H9 (cell line): ENCODE results near the gene FNDC3A. TPM values are rescaled to one million over a fixed set of nuclear protein-coding genes. Genes with fewer than 3 reads are reported as not detected.

Experiments
- DNase-seq: peaks from one replicate; pipeline ENCODE4 v3.0.0-alpha.2; 2017
- H2AFZ ChIP-seq: one replicate; pipeline ENCODE4 v1.6.1; 2013; ENCODE audit warnings: mild to moderate bottlenecking, low read length, control low read depth, moderate library complexity
- H2AK5ac ChIP-seq: 2 replicates; pipeline ENCODE4 v1.6.1; 2013; ENCODE audit warnings: low read length, control low read depth, mixed read lengths; ENCODE audit not compliant: insufficient read length
- H2BK120ac ChIP-seq: one replicate; pipeline ENCODE4 v1.6.1; 2013; ENCODE audit warnings: low read depth, mild to moderate bottlenecking, low read length, control low read depth, inconsistent platforms; ENCODE audit not compliant: poor library complexity, severe bottlenecking
- H2BK12ac ChIP-seq: 2 replicates; pipeline ENCODE4 v1.6.1; 2013; ENCODE audit warnings: low read length, control low read depth, mixed read lengths, low read depth; ENCODE audit not compliant: insufficient read length
- H2BK15ac ChIP-seq: 2 replicates; pipeline ENCODE4 v1.6.1; 2013; ENCODE audit warnings: low read depth, low read length, control low read depth
- H2BK20ac ChIP-seq: one replicate; pipeline ENCODE4 v1.6.1; 2013; ENCODE audit warnings: low read depth, mild to moderate bottlenecking, low read length, control low read depth, inconsistent platforms; ENCODE audit not compliant: poor library complexity, severe bottlenecking
- H2BK5ac ChIP-seq: 2 replicates; pipeline ENCODE4 v1.6.1; 2013; ENCODE audit warnings: low read length, control low read depth, mixed read lengths; ENCODE audit not compliant: insufficient read length
- H3K14ac ChIP-seq: 2 replicates; pipeline ENCODE4 v1.6.1; 2013; ENCODE audit warnings: low read length, control low read depth; ENCODE audit not compliant: insufficient read depth
- H3K18ac ChIP-seq: 2 replicates; pipeline ENCODE4 v1.6.1; 2013; ENCODE audit warnings: low read depth, mild to moderate bottlenecking, mixed read lengths, low read length, control low read depth; ENCODE audit not compliant: insufficient read length
- H3K23ac ChIP-seq: 2 replicates; pipeline ENCODE4 v1.6.1; 2013; ENCODE audit warnings: low read length, control low read depth, mixed read lengths, low read depth; ENCODE audit not compliant: insufficient read length
- H3K23me2 ChIP-seq: 2 replicates; pipeline ENCODE4 v1.6.1; 2013; ENCODE audit warnings: low read depth, mild to moderate bottlenecking, mixed read lengths, low read length, control low read depth; ENCODE audit not compliant: insufficient read length, poor library complexity, severe bottlenecking
- H3K27ac ChIP-seq: 2 replicates; pipeline ENCODE4 v1.5.1; 2013; ENCODE audit warnings: low read length, control low read depth, mixed read lengths, low read depth; ENCODE audit not compliant: insufficient read length
- H3K27me3 ChIP-seq: 2 replicates; pipeline ENCODE4 v1.6.1; 2013; ENCODE audit warnings: low read length, control low read depth, inconsistent platforms; ENCODE audit not compliant: insufficient read depth
- H3K4ac ChIP-seq: 2 replicates; pipeline ENCODE4 v1.6.1; 2013; ENCODE audit warnings: low read depth, mild to moderate bottlenecking, control low read depth, inconsistent platforms, low read length, moderate library complexity
- H3K4me1 ChIP-seq: 2 replicates; pipeline ENCODE4 v1.6.1; 2013; ENCODE audit warnings: low read length, control low read depth, inconsistent platforms; ENCODE audit not compliant: insufficient read depth
- H3K4me2 ChIP-seq: 2 replicates; pipeline ENCODE4 v1.6.1; 2013; ENCODE audit warnings: low read length, control low read depth, mixed read lengths; ENCODE audit not compliant: insufficient read length, insufficient read depth
- H3K56ac ChIP-seq: 2 replicates; pipeline ENCODE4 v1.6.1; 2013; ENCODE audit warnings: low read depth, mild to moderate bottlenecking, mixed read lengths, low read length, control low read depth; ENCODE audit not compliant: insufficient read length
- H3K79me1 ChIP-seq: 2 replicates; pipeline ENCODE4 v1.6.1; 2013; ENCODE audit warnings: low read depth, mild to moderate bottlenecking, moderate library complexity, low read length, control low read depth, inconsistent platforms; ENCODE audit not compliant: insufficient read depth, poor library complexity, severe bottlenecking
- H3K79me2 ChIP-seq: 2 replicates; pipeline ENCODE4 v1.6.1; 2013; ENCODE audit warnings: low read length, control low read depth, inconsistent platforms; ENCODE audit not compliant: insufficient read depth
- H3K9ac ChIP-seq: 2 replicates; pipeline ENCODE4 v1.6.1; 2013; ENCODE audit warnings: low read length, control low read depth, mixed read lengths; ENCODE audit not compliant: insufficient read length; ENCODE audit errors: extremely low read depth
- H3K9me3 ChIP-seq: one replicate; pipeline ENCODE4 v1.6.1; 2013; ENCODE audit warnings: low read depth, low read length, inconsistent platforms; ENCODE audit not compliant: control insufficient read depth
- H3T11ph ChIP-seq: one replicate; pipeline ENCODE4 v1.6.1; 2013; ENCODE audit warnings: mild to moderate bottlenecking, low read length, control low read depth, inconsistent platforms
- H4K20me1 ChIP-seq: one replicate; pipeline ENCODE4 v1.6.1; 2013; ENCODE audit not compliant: control insufficient read depth, insufficient read length, insufficient read depth
- H4K5ac ChIP-seq: 2 replicates; pipeline ENCODE4 v1.6.1; 2013; ENCODE audit warnings: low read depth, mild to moderate bottlenecking, mixed read lengths, low read length, control low read depth; ENCODE audit not compliant: insufficient read length
- H4K8ac ChIP-seq: replicated peaks from 2 replicates; pipeline ENCODE4 v1.6.1; 2013; ENCODE audit warnings: low read length, control low read depth, mixed read lengths, low read depth; ENCODE audit not compliant: insufficient read length
- H4K91ac ChIP-seq: 2 replicates; pipeline ENCODE4 v1.6.1; 2013; ENCODE audit warnings: low read depth, mild to moderate bottlenecking, moderate library complexity, mixed read lengths, low read length, control low read depth; ENCODE audit not compliant: insufficient read length
- H3K27ac Mint-ChIP-seq, 3 experiments: 2 replicates in 2 of 3; 3 replicates in 1 of 3; pipeline ENCODE4 v1.8.0; 2020 to 2021; ENCODE audit warnings: mixed read lengths in 3 of 3, mild to moderate bottlenecking in 1 of 3, moderate library complexity in 1 of 3
- H3K27me3 Mint-ChIP-seq: 2 replicates; pipeline ENCODE4 v1.8.0; 2021; ENCODE audit warnings: low read depth, mild to moderate bottlenecking, moderate library complexity, mixed read lengths
- H3K36me3 Mint-ChIP-seq, 3 experiments: 2 replicates in 2 of 3; 3 replicates in 1 of 3; pipeline ENCODE4 v1.8.0; 2020 to 2021; ENCODE audit warnings: low read depth in 3 of 3, mixed read lengths in 3 of 3; ENCODE audit not compliant: insufficient read depth in 1 of 3
- H3K4me1 Mint-ChIP-seq, 2 experiments: 2 replicates each; pipeline ENCODE4 v1.8.0; 2020; ENCODE audit warnings: mixed read lengths in 2 of 2
- H3K4me3 Mint-ChIP-seq, 2 experiments: 2 replicates in 1 of 2; 3 replicates in 1 of 2; pipeline ENCODE4 v1.8.0; 2020 to 2021; ENCODE audit warnings: mild to moderate bottlenecking in 2 of 2, mixed read lengths in 2 of 2, moderate library complexity in 1 of 2
- H3K9me3 Mint-ChIP-seq, 2 experiments: 2 replicates in 1 of 2; 3 replicates in 1 of 2; pipeline ENCODE4 v1.8.0; 2020; ENCODE audit warnings: mild to moderate bottlenecking in 2 of 2, mixed read lengths in 2 of 2, moderate library complexity in 1 of 2
- WGBS: extraction: QIAGEN DNeasy Blood & Tissue Kit; methylation state at CpG from one replicate; pipeline ENCODE4 v1.1.7; 2013; ENCODE audit warnings: missing lambda C conversion rate, low lambda C conversion rate, mixed read lengths; ENCODE audit not compliant: insufficient read length; ENCODE audit errors: extremely low coverage; 5-methylcytosine and 5-hydroxymethylcytosine counted together
- total RNA-seq: library from RNA; stranded (reverse); gene quantifications from 2 replicates; pipeline ENCODE4 v1.2.1, GENCODE V29; 2021
- TF ChIP-seq, protein P1 (sequence below): fragments of 200-600 bp; sonication (generic); conservative IDR thresholded peaks from 3 replicates; pipeline ENCODE4 v1.8.0; 2021; ENCODE audit warnings: antibody characterized with exemption, mild to moderate bottlenecking

Gene FNDC3A
- total RNA-seq, 1 experiment from 2014 or later, result 27.4 TPM

DNA sequence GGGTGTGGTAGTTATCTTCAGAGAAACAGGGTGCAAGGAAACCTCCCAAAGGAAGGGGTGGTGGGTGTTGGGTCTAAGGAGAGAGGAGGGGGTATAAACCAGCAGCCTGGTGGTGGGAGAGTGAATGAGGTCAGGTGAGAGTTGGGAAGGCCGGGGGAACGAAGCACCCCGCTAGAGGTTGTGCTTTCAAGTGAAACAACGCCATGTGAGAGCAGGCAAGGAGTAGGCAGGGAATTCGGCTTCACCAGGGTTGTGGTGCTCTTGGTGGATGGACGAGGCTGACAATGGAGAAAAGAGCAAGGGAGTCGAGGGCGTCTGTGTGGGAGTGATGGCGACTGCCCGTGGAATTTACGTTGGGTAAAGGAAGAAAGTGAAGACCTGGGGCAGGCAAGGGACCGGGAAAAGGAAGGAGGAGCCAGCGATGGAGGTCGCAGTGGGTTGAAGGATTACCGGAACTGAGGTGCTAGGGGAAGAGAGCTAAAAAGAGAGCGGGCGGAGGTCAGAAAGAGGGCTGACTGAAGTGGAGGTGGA is 242.3 kb downstream of the FNDC3A start:
- Mint-ChIP-seq H3K4me3 (peak overlapping the region; percentile 50 to 78), H3K27ac (no peak overlapping the region; a peak in 1 of 7 replicates), H3K9me3 (peaks cover 0 to 5% of the 10 kb centered on the region in 2 experiments; a peak in 2 of 5 replicates), H3K27me3 (peaks cover 74% of the 10 kb centered on the region), H3K36me3 (peaks cover 0 to 5% (median 0%) of the 10 kb centered on the region in 3 experiments; a peak in 3 of 7 replicates), H3K4me1 (peaks cover 30 to 39% of the 10 kb centered on the region in 2 experiments)
- H3K4me1 ChIP-seq, result no peaks in the 10 kb centered on the region; the same call in 1 of the 2 replicates
- no CpG with 5 or more reads among the region's 17 CpGs for WGBS
- no peak overlapping the region; the same call in 1 of the 2 replicates for H3K14ac ChIP-seq
- no peak overlapping the region for H2BK5ac ChIP-seq
- no peak overlapping the region for H3T11ph ChIP-seq
- no peak overlapping the region for H4K91ac ChIP-seq
- no peak overlapping the region for H2BK120ac ChIP-seq
- no peaks in the 10 kb centered on the region for H4K20me1 ChIP-seq
- no peak overlapping the region for H2BK15ac ChIP-seq
- peaks cover 55% of the 10 kb centered on the region for H3K27me3 ChIP-seq
- no peak overlapping the region for H3K4ac ChIP-seq
- no peak overlapping the region for H3K9ac ChIP-seq
- no peak overlapping the region for H2BK20ac ChIP-seq
- peak overlapping the region; percentile 97 for H3K4me2 ChIP-seq
- H3K56ac ChIP-seq, result no peak overlapping the region
- H3K9me3 ChIP-seq, result no peaks in the 10 kb centered on the region
- no peak overlapping the region for H3K23ac ChIP-seq
- no peak overlapping the region for H2AFZ ChIP-seq
- H4K8ac ChIP-seq, result no peak overlapping the region
- H3K23me2 ChIP-seq, result peaks cover 13% of the 10 kb centered on the region
- H3K79me2 ChIP-seq, result no peaks in the 10 kb centered on the region
- H2BK12ac ChIP-seq, result no peak overlapping the region
- no peak for DNase-seq
- H3K18ac ChIP-seq, result no peak overlapping the region
- TF ChIP-seq, protein P1, sequence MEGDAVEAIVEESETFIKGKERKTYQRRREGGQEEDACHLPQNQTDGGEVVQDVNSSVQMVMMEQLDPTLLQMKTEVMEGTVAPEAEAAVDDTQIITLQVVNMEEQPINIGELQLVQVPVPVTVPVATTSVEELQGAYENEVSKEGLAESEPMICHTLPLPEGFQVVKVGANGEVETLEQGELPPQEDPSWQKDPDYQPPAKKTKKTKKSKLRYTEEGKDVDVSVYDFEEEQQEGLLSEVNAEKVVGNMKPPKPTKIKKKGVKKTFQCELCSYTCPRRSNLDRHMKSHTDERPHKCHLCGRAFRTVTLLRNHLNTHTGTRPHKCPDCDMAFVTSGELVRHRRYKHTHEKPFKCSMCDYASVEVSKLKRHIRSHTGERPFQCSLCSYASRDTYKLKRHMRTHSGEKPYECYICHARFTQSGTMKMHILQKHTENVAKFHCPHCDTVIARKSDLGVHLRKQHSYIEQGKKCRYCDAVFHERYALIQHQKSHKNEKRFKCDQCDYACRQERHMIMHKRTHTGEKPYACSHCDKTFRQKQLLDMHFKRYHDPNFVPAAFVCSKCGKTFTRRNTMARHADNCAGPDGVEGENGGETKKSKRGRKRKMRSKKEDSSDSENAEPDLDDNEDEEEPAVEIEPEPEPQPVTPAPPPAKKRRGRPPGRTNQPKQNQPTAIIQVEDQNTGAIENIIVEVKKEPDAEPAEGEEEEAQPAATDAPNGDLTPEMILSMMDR, result no peak
- no peak overlapping the region for H3K27ac ChIP-seq
- no peak overlapping the region for H2AK5ac ChIP-seq
- H3K79me1 ChIP-seq, result no peaks in the 10 kb centered on the region
- peak overlapping the region; percentile 56 for H4K5ac ChIP-seq
